ENCODE data around the gene CCDC187.

DNA sequence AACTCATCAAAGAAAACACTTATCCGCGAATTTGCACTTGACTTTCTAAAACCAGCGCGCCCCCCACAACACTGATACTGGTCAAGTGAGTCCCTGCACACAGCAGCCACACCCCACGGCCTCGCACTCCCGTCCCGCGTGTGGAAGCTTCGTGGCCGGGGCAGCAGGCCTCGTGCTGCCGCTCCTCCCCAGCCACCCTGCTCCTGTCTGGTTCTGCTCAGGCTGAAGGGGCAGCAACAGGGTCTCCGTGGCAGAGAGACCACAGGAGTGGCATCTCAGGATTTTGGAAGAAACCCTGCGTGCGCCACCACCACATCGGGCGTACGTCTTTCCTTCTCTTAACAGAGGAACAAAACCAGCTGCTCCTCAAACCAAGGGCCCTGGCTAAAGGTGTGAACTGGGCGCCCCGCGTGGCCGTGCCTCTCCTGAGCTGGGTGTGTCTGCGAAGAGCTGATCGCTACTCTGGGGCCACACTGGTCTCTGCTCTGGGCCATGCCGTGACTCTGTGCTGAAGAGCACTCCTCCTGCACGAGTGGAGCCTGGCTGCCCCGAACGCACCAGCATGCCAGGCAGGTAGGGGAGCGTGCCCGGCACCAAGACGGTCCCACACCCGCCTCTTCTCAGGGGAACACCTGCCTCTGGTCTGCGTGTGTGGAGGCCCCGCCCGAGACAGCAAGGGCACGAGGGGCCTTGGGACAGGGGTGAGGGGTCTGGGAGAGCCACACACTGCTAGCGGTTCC is 81.6 kb downstream of the CCDC187 start:
- TF ChIP-seq, protein P1, sequence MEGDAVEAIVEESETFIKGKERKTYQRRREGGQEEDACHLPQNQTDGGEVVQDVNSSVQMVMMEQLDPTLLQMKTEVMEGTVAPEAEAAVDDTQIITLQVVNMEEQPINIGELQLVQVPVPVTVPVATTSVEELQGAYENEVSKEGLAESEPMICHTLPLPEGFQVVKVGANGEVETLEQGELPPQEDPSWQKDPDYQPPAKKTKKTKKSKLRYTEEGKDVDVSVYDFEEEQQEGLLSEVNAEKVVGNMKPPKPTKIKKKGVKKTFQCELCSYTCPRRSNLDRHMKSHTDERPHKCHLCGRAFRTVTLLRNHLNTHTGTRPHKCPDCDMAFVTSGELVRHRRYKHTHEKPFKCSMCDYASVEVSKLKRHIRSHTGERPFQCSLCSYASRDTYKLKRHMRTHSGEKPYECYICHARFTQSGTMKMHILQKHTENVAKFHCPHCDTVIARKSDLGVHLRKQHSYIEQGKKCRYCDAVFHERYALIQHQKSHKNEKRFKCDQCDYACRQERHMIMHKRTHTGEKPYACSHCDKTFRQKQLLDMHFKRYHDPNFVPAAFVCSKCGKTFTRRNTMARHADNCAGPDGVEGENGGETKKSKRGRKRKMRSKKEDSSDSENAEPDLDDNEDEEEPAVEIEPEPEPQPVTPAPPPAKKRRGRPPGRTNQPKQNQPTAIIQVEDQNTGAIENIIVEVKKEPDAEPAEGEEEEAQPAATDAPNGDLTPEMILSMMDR (IDR thresholded peaks at IDR 0.05), result no peak
- no peak for TF ChIP-seq POLR2A (IDR thresholded peaks at IDR 0.05)
- TF ChIP-seq POLR2AphosphoS5 (IDR thresholded peaks at IDR 0.05), result no peak

Data from transverse colon (tissue), 4 donors.